H1 (cell line): Measurements from ENCODE around the gene CASD1. TPM values are rescaled to one million over a fixed set of nuclear protein-coding genes. Genes with fewer than 3 reads are reported as not detected.

Experiments used
- CHD2 ChIP-seq: IDR thresholded peaks from 2 replicates; pipeline ENCODE4 v1.6.1; 2012; ENCODE audit warnings: low read length, improper control_type of control experiment
- GTF2F1 ChIP-seq: IDR thresholded peaks from 2 replicates; pipeline ENCODE4 v1.6.1; 2012; ENCODE audit warnings: low read depth, low read length, improper control_type of control experiment, borderline replicate concordance
- SP1 ChIP-seq: IDR thresholded peaks from 2 replicates; pipeline ENCODE4 v1.6.1; 2011; ENCODE audit warnings: low read depth, low read length
- TBP ChIP-seq: IDR thresholded peaks from 2 replicates; pipeline ENCODE4 v1.6.1; 2011; ENCODE audit warnings: low read depth, low read length, improper control_type of control experiment
- polyA plus RNA-seq, 7 experiments: library from polyadenylated mRNA; depleted of rRNA in 3 of 7; stranded (reverse) in 5 of 7; unstranded in 2 of 7; fragments of >200 nt in 5 of 7; fragments of 200-250 nt in 2 of 7; gene quantifications; 1 replicate in 5 of 7; 2 replicates in 1 of 7; 4 replicates in 1 of 7; pipeline versions ENCODE4 v1.2.1 to v1.2.3, GENCODE V29; 2011 to 2013; ENCODE audit warnings: missing spikeins in 2 of 7, mixed read lengths in 2 of 7
- total RNA-seq: library from RNA; stranded (reverse); fragmentation: NEBNext Ultra II Directional; extraction: Animal tissue kit (Norgen Biotek cat#: 25700); gene quantifications from 2 replicates; pipeline ENCODE4 v1.2.1, GENCODE V29; 2021

The CASD1 gene
- total and polyA plus RNA-seq, 2 of the 8 experiments (the other 6 are each of a cell fraction or from before 2014, with no cell fraction given): 14.2 to 18.8 TPM

DNA sequence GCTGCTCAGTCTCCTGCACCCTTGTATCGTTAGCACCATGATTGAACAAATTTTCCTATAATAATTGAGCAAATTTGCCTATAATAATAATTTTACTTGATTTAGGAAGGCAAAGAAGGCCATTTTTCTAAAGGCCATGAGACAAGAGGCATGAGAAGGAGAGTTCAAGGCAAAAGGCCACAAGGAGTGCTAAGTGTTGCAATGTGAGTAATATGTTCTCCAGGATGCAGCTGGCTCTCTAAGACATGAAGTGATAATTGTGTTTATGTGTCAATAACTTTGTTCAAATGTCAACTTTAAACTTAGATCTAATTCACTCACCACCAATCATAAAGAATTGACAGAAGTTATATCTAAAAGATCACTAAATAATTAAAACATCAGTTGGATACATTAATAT lies 92.6 kb downstream of the CASD1 start (continued):
- TF ChIP-seq SP1 (no peak), GTF2F1 (no peak), TBP (no peak), CHD2 (no peak)
